ENCODE measurements around the gene APH1A.

APH1A gene

DNA sequence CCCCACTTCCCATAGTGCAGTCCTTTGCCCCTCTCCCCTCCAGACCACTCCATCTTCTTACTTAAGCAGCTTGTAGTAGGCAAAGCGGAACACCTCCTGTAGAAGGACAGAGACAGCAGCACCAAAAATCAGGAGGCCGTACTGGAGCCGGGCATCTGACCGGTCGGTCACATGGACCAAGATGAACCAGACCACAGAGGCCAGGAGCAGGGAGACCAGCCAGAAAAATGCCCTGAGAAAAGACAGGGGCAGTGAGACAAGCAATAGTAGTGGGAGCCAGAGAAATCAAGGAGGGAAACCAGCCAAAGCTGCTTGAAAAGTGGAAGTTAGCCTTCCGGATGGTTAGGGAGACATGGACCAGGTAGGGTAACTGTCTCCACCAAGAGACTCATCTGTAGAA lies 920 bp downstream of the APH1A start:
- DNase-seq: no peak

DNA sequence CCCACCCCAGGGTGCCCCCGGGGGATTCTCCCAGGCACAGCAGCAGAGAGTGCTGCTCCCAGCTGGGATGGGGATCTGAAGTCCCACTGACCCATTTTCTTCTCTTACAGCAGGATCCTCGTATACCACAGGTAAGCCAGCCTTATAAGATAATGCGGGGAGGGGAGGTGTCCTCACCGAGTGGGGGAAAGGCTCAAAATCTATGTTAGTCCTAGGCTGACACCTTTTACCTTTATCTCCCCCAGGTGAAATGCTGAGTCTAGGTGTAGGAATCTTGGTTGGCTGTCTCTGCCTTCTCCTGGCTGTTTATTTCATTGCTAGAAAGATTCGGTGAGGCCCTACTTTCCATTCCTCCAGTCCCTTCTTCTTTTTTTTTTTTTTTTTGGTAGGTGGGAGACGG lies 5.3 kb downstream of the APH1A start:
- no peak for DNase-seq

- DNase-seq: no peak
Measured at GRCh38 chr1:150262388-150263320, 6.2 kb downstream of the APH1A start.

- no peak for DNase-seq
Measured at GRCh38 chr1:150261367-150261766, 7.4 kb downstream of the APH1A start.

- no peak for DNase-seq
Measured at GRCh38 chr1:150259758-150260669, 8.8 kb downstream of the APH1A start.

GRCh38 chr1:150259217-150259616 lies 9.6 kb downstream of the APH1A start:
- no peak for DNase-seq

GRCh38 chr1:150257624-150258585 lies 10.9 kb downstream of the APH1A start, which contains the start of gene CA14:
TSS of gene CA14 (plus strand) at chr1:150257774. CDS start at chr1:150258129, 355 bp downstream.
- no peak for DNase-seq

GRCh38 chr1:150256554-150257341 lies 12.1 kb downstream of the APH1A start:
- DNase-seq: no peak

GRCh38 chr1:150256198-150256553 lies 12.6 kb downstream of the APH1A start:
- DNase-seq: no peak

DNA sequence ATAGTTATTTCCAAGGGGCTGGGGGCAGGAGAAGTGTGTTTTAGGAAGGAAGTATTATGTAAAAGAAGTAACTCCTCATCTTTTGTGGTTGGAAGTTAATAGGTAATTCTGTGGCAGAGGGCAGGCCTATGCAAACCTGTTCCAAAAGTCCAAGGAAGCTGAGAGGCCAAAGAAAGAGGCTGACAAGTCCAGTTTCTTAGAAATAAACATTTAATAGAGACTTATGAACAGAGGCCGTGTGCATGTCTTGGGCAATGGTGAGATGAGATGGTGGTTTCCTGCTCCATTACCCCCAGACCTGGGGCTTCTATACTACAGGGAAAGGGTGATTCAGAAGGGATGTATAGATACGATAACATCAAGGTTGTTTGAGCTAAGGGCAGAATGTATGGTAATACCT lies 18.9 kb downstream of the APH1A start:
- no peak for DNase-seq

DNA sequence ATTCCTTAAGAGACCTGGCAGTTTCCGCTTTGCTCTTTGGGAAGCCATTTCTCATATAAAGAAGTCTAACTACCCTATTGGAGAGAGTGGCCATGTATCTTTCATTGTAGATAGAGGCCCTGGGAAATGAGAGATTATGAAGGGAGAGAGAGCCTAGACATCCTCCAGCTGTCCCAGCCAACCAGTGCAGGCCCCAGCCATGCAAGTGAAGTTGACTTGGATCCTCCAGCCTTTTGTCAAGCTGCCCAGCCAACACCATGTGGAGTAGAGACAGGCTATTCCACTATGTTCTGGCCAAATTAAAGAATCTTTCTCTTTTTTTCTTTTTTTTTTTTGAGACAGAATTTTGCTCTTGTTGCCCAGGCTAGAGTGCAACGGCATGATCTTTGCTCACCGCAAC lies 25.8 kb downstream of the APH1A start:
- peak; percentile 12 for DNase-seq

- peak; percentile 19 for DNase-seq
Measured at GRCh38 chr1:150237746-150238145, 31.1 kb downstream of the APH1A start.

DNA sequence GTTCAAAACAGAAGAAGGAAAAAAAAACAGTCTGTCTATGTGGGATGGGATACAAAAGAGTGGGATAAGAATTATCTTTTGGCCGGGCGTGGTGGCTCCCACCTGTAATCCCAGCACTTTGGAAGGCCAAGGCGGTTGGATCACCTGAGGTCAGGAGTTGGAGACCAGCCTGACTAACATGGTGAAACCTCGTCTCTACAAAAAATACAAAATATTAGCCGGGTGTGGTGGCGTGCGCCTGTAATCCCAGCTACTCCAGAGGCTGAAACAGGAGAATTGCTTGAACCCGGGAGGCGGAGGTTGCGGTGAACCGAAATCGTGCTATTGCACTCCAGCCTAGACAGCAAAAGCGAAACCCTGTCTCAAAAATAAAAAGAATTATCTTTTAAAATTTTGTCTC lies 31.6 kb downstream of the APH1A start:
- DNase-seq: peak; percentile 20

- DNase-seq: peak; percentile 10
Measured at GRCh38 chr1:150236614-150237100, 32.2 kb downstream of the APH1A start.

DNA sequence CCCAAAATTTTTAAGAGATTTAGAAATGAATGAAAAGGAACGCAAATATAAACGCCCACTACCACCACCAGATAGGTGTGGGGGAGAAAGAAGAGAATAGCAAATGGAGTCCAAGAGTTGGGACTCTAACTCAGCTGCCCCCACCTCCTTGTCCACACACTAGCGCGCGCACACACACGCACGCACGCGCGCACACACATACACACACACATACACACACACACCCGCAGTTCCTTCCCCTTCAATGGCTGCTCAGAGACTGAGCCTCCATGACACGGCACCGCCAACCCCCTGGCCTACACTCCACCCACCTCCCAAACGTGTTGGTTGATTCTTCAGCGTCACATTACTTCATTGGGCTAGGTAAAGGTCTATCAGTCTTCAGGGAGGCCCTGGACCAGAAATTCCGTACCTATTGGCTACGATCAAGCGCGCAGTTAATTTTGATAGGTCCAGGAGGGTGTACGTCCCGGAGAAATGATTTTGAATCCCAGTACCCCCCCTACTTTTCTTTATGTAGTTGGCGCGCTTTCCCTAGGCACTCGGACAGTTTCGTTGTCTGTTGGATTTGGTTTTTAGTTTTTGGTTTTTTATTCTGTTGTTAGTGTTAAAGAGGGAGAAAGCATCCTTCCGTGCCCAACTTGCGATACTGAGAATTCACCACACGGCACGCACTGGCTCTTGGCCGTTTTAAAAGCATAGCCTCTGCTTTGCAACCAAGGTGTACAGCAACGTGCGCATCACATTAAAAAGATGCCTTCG lies 32.8 kb downstream of the APH1A start, which contains the start of gene ANP32E:
TSS of gene ANP32E (minus strand) at position 261 of the 762 bp plus-strand sequence. CDS start 326 bp downstream, outside the sequence.
- DNase-seq: peak; percentile 92

GRCh38 chr1:150235294-150235851 lies 33.4 kb downstream of the APH1A start:
- peak; percentile 60 for DNase-seq

GRCh38 chr1:150234566-150235293 lies 34.1 kb downstream of the APH1A start:
- DNase-seq: peak; percentile 95

DNA sequence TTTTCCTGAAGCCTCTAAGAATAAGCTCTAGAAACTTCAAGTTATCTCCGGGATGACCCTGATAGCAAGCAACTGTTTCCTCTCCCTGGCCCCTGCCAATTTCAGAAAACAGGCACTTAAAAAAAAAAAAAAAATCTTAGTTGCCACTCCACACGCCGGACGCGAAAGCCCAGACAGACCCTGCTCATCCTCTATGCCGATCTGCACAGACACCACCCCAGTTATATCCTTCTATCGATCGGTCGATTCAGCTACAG lies 34.6 kb downstream of the APH1A start:
- no peak for DNase-seq
